Trophoblast cell (in vitro differentiated cells and primary cell): ENCODE measurements around the gene CAPN9.

Experiments used
- DNase-seq, 2 donors: peaks; one replicate each; pipeline ENCODE4 v3.0.0-alpha.2; 2016
- H2AFZ ChIP-seq: 2 replicates; pipeline ENCODE4 v1.6.1; 2013; ENCODE audit warnings: low read length, moderate library complexity, mild to moderate bottlenecking; ENCODE audit not compliant: insufficient read depth, poor library complexity
- H2AK5ac ChIP-seq: 2 replicates; pipeline ENCODE4 v1.6.1; 2013; ENCODE audit warnings: mild to moderate bottlenecking, low read length
- H2BK120ac ChIP-seq: 2 replicates; pipeline ENCODE4 v1.6.1; 2013; ENCODE audit warnings: low read length, mild to moderate bottlenecking, moderate library complexity; ENCODE audit not compliant: insufficient read depth, poor library complexity
- H2BK12ac ChIP-seq: 2 replicates; pipeline ENCODE4 v1.6.1; 2013; ENCODE audit warnings: mild to moderate bottlenecking, low read length, moderate library complexity
- H2BK5ac ChIP-seq: 2 replicates; pipeline ENCODE4 v1.6.1; 2013; ENCODE audit warnings: low read length, low read depth, moderate library complexity, mild to moderate bottlenecking; ENCODE audit not compliant: poor library complexity
- H3K14ac ChIP-seq: 2 replicates; pipeline ENCODE4 v1.6.1; 2013; ENCODE audit warnings: mild to moderate bottlenecking, low read length
- H3K18ac ChIP-seq: 2 replicates; pipeline ENCODE4 v1.6.1; 2013; ENCODE audit warnings: mild to moderate bottlenecking, low read length
- H3K23ac ChIP-seq: 2 replicates; pipeline ENCODE4 v1.6.1; 2013; ENCODE audit warnings: low read length
- H3K27ac ChIP-seq: 2 replicates; pipeline ENCODE4 v1.5.1; 2013; ENCODE audit warnings: low read depth, mild to moderate bottlenecking, inconsistent platforms, low read length, moderate library complexity
- H3K27me3 ChIP-seq: 2 replicates; pipeline ENCODE4 v1.6.1; 2013; ENCODE audit warnings: inconsistent platforms, mild to moderate bottlenecking, low read length, moderate library complexity; ENCODE audit not compliant: insufficient read depth
- H3K36me3 ChIP-seq, 2 experiments: 1 replicate in 1 of 2; 2 replicates in 1 of 2; pipeline ENCODE4 v1.6.1; 2013; ENCODE audit warnings: low read length in 2 of 2, mild to moderate bottlenecking in 2 of 2, moderate library complexity in 1 of 2; ENCODE audit not compliant: insufficient read depth in 2 of 2, control insufficient read depth in 1 of 2
- H3K4ac ChIP-seq: 2 replicates; pipeline ENCODE4 v1.6.1; 2013; ENCODE audit warnings: low read depth, mild to moderate bottlenecking, low read length, moderate library complexity
- H3K4me1 ChIP-seq, 2 experiments: 1 replicate in 1 of 2; 2 replicates in 1 of 2; pipeline ENCODE4 v1.6.1; 2013; ENCODE audit warnings: low read length in 2 of 2, mild to moderate bottlenecking in 2 of 2, moderate library complexity in 1 of 2; ENCODE audit not compliant: insufficient read depth in 2 of 2, control insufficient read depth in 1 of 2
- H3K4me2 ChIP-seq: 2 replicates; pipeline ENCODE4 v1.6.1; 2013; ENCODE audit warnings: inconsistent platforms, mild to moderate bottlenecking, low read length, moderate library complexity
- H3K4me3 ChIP-seq: 2 replicates; pipeline ENCODE4 v1.5.1; 2013; ENCODE audit warnings: mild to moderate bottlenecking, low read depth, low read length, inconsistent platforms
- H3K79me1 ChIP-seq: one replicate; pipeline ENCODE4 v1.6.1; 2013; ENCODE audit warnings: low read length
- H3K79me2 ChIP-seq: 2 replicates; pipeline ENCODE4 v1.6.1; 2013; ENCODE audit warnings: low read length, mild to moderate bottlenecking; ENCODE audit not compliant: control insufficient read depth, insufficient read depth, poor library complexity
- H3K9ac ChIP-seq: 2 replicates; pipeline ENCODE4 v1.6.1; 2013; ENCODE audit warnings: mild to moderate bottlenecking, low read length
- H3K9me3 ChIP-seq: 2 replicates; pipeline ENCODE4 v1.6.1; 2013; ENCODE audit warnings: low read depth, mild to moderate bottlenecking, control low read depth, inconsistent platforms, low read length; ENCODE audit not compliant: insufficient read depth
- H4K12ac ChIP-seq: 2 replicates; pipeline ENCODE4 v1.6.1; 2013; ENCODE audit warnings: low read depth, mild to moderate bottlenecking, low read length, moderate library complexity
- H4K8ac ChIP-seq: 2 replicates; pipeline ENCODE4 v1.6.1; 2013; ENCODE audit warnings: low read depth, mild to moderate bottlenecking, low read length, moderate library complexity
- H4K91ac ChIP-seq: one replicate; pipeline ENCODE4 v1.6.1; 2013; ENCODE audit warnings: low read depth, mild to moderate bottlenecking, low read length, moderate library complexity
- WGBS: extraction: QIAGEN DNeasy Blood & Tissue Kit; methylation state at CpG from one replicate; pipeline ENCODE4 v1.1.7; 2013; ENCODE audit warnings: missing lambda C conversion rate; ENCODE audit not compliant: insufficient read length, insufficient coverage; ENCODE audit errors: extremely low coverage; 5-methylcytosine and 5-hydroxymethylcytosine counted together

CAPN9 gene

GRCh38 chr1:230833511-230833910 is 86.3 kb downstream of the CAPN9 start:
- Histone ChIP-seq H3K9me3 (peaks cover under 1% of the 10 kb centered on the region), H3K79me2 (no peaks in the 10 kb centered on the region), H2BK12ac (no peak overlapping the region), H2BK120ac (no peak overlapping the region), H3K4me2 (no peak overlapping the region), H3K23ac (no peak overlapping the region), H2AFZ (no peak overlapping the region), H4K12ac (no peak overlapping the region), H4K8ac (no peak overlapping the region), H2BK5ac (no peak overlapping the region), H3K79me1 (no peaks in the 10 kb centered on the region), H3K27ac (no peak overlapping the region), H3K9ac (no peak overlapping the region), H3K27me3 (no peaks in the 10 kb centered on the region), H3K4me3 (no peak overlapping the region), H3K18ac (no peak overlapping the region), H3K4me1 (peaks cover 0 to 5% of the 10 kb centered on the region in 2 experiments), H3K36me3 (peaks cover 5 to 14% of the 10 kb centered on the region in 2 experiments), H3K14ac (no peak overlapping the region), H2AK5ac (no peak overlapping the region), H4K91ac (no peak overlapping the region), H3K4ac (no peak overlapping the region)
- DNase-seq, result no peak
- no CpG with 5 or more reads among the region's 3 CpGs for WGBS

GRCh38 chr1:230834292-230834691 is 87.1 kb downstream of the CAPN9 start:
- no peak for DNase-seq
- Histone ChIP-seq H3K18ac (no peak overlapping the region), H3K79me1 (no peaks in the 10 kb centered on the region), H3K9me3 (peaks cover 2% of the 10 kb centered on the region), H2BK12ac (no peak overlapping the region), H3K4me3 (no peak overlapping the region), H3K9ac (no peak overlapping the region), H3K4me1 (peaks cover 0 to 5% of the 10 kb centered on the region in 2 experiments), H3K27me3 (no peaks in the 10 kb centered on the region), H2AK5ac (no peak overlapping the region), H2AFZ (no peak overlapping the region), H2BK120ac (no peak overlapping the region), H2BK5ac (no peak overlapping the region), H3K27ac (no peak overlapping the region), H4K12ac (no peak overlapping the region), H4K91ac (no peak overlapping the region), H3K14ac (no peak overlapping the region), H3K4ac (no peak overlapping the region), H3K4me2 (no peak overlapping the region), H3K23ac (no peak overlapping the region), H4K8ac (no peak overlapping the region), H3K79me2 (no peaks in the 10 kb centered on the region), H3K36me3 (peaks cover 12 to 21% of the 10 kb centered on the region in 2 experiments)
- WGBS, result no CpG with 5 or more reads among the region's 3 CpGs

GRCh38 chr1:230836347-230836746 is 89.2 kb downstream of the CAPN9 start:
- H3K9me3 ChIP-seq, result peaks cover 2% of the 10 kb centered on the region
- H2AK5ac ChIP-seq, result no peak overlapping the region
- no peak overlapping the region for H3K27ac ChIP-seq
- H2BK120ac ChIP-seq, result no peak overlapping the region
- no peaks in the 10 kb centered on the region for H3K79me1 ChIP-seq
- no peak overlapping the region for H4K91ac ChIP-seq
- no peak overlapping the region for H3K4me2 ChIP-seq
- no peak overlapping the region for H2BK5ac ChIP-seq
- H3K79me2 ChIP-seq, result no peaks in the 10 kb centered on the region
- no peak for DNase-seq
- no peak overlapping the region for H2BK12ac ChIP-seq
- H3K23ac ChIP-seq, result no peak overlapping the region
- peaks cover 16 to 31% of the 10 kb centered on the region in 2 experiments for H3K36me3 ChIP-seq
- H3K4me1 ChIP-seq, result peaks cover 0 to 8% of the 10 kb centered on the region in 2 experiments
- H4K12ac ChIP-seq, result no peak overlapping the region
- H3K4ac ChIP-seq, result no peak overlapping the region
- no peak overlapping the region for H3K9ac ChIP-seq
- H3K27me3 ChIP-seq, result no peaks in the 10 kb centered on the region
- no peak overlapping the region for H4K8ac ChIP-seq
- no peak overlapping the region for H3K18ac ChIP-seq
- no peak overlapping the region for H3K14ac ChIP-seq
- no peak overlapping the region for H3K4me3 ChIP-seq
- no CpG with 5 or more reads among the region's 5 CpGs for WGBS
- no peak overlapping the region for H2AFZ ChIP-seq

GRCh38 chr1:230836793-230837192 is 89.6 kb downstream of the CAPN9 start:
- Histone ChIP-seq H3K79me2 (no peaks in the 10 kb centered on the region), H3K4me1 (peaks cover 0 to 7% of the 10 kb centered on the region in 2 experiments), H3K4me3 (no peak overlapping the region), H4K8ac (no peak overlapping the region), H2BK120ac (no peak overlapping the region), H3K36me3 (peaks cover 16 to 35% of the 10 kb centered on the region in 2 experiments), H4K12ac (no peak overlapping the region), H3K27ac (no peak overlapping the region), H2BK5ac (no peak overlapping the region), H3K9ac (no peak overlapping the region), H2BK12ac (no peak overlapping the region), H3K27me3 (no peaks in the 10 kb centered on the region), H3K18ac (no peak overlapping the region), H3K4ac (no peak overlapping the region), H2AFZ (no peak overlapping the region), H3K23ac (no peak overlapping the region), H3K9me3 (peaks cover 2% of the 10 kb centered on the region), H3K79me1 (no peaks in the 10 kb centered on the region), H3K4me2 (no peak overlapping the region), H3K14ac (no peak overlapping the region), H2AK5ac (no peak overlapping the region), H4K91ac (no peak overlapping the region)
- no CpG with 5 or more reads among the region's 5 CpGs for WGBS
- DNase-seq, result no peak
